GM13976 (cell line): ENCODE data around the gene LMO7.
A peak's percentile ranks its signal among the peaks of the same experiment; 100 is the strongest.
"Not testable (repeated sequence)": the region's sequence is repeated elsewhere in the genome, so short reads cannot be mapped to it uniquely, and the experiment has no call there.

Source experiments
- DNase-seq: peaks from one replicate; pipeline ENCODE4 v3.0.0; 2012; ENCODE audit warnings: low spot score
- in situ Hi-C: fragments of 300-500 bp; cut with MboI; formaldehyde crosslinking; loops from one replicate; pipeline ENCODE4 v1.12.0; 2022; ENCODE audit warnings: low sequenced_read_pairs, mixed read lengths, inconsistent platforms; ENCODE audit not compliant: unreplicated experiment
- TF ChIP-seq, protein P1 (sequence below): IDR thresholded peaks from 2 replicates; pipeline ENCODE4 v1.5.1; 2012; ENCODE audit warnings: borderline replicate concordance, mild to moderate bottlenecking; ENCODE audit not compliant: insufficient read depth; ENCODE audit errors: extremely low read depth, missing control alignments, control extremely low read depth

LMO7 gene

DNA sequence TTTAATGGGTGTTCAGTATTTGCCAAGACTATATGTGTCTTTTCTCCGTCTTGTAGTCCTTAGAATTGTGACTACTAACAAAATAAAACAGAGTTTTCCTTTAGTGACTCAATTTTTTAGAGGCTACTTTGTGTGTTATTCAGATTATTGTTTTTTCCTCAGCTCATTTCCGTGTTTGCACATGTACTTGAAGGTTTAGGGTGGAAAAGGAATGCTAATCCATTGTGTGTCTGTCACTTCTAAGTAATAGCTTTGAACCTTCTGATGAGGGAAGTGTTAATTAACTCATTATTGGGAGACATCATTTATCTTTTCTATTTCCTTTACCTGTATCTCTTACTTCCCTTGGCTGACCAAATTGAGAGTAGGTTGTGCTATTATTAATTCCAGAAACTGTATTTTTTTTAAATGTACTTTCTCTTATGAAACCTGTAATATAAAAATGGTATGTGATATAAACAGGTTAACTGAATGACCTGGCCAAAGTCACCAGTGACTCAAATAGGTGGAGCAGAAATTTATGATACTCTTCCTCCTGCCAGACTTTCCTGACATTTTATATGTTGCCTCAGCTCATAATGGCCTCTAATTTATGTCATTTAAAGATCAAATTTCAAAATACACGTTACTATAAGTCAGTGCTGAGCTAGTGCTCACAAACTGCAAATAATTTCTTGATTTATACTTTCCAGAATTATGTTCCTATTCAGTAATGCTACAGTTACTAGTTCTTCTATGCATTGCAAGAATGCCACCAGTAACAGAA is 88.8 kb downstream of the LMO7 start:
- no peak for DNase-seq

DNA sequence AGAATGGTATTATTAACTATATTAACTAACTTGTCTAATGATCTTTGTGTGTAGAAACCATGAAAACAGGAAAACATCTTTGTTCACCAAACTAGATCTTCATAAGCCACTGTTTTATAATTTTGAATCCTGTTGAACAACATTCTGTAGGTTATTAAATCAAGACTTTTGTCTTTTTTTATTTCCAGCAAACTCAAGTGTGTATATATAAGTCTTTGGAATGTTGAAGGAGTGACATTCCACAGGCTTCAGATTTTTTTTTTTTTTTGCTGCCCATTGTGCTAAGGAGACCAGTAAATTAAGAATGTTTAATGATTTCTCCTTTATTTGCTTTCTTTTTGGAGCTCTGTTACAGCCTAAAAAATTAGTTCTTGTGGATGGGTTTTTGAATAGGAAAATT is 89.6 kb downstream of the LMO7 start:
- in situ Hi-C loops: no loop called here
- DNase-seq: no peak
- TF ChIP-seq, protein P1, sequence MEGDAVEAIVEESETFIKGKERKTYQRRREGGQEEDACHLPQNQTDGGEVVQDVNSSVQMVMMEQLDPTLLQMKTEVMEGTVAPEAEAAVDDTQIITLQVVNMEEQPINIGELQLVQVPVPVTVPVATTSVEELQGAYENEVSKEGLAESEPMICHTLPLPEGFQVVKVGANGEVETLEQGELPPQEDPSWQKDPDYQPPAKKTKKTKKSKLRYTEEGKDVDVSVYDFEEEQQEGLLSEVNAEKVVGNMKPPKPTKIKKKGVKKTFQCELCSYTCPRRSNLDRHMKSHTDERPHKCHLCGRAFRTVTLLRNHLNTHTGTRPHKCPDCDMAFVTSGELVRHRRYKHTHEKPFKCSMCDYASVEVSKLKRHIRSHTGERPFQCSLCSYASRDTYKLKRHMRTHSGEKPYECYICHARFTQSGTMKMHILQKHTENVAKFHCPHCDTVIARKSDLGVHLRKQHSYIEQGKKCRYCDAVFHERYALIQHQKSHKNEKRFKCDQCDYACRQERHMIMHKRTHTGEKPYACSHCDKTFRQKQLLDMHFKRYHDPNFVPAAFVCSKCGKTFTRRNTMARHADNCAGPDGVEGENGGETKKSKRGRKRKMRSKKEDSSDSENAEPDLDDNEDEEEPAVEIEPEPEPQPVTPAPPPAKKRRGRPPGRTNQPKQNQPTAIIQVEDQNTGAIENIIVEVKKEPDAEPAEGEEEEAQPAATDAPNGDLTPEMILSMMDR: no peak

More for the DNA sequence above, 88.8 kb downstream of the LMO7 start:
- TF ChIP-seq, protein P1: no peak
- in situ Hi-C loops: no loop called here

- DNase-seq: no peak
- TF ChIP-seq, protein P1: no peak
- in situ Hi-C loops: no loop called here
These were observed 90.2 kb downstream of the LMO7 start for GRCh38 chr13:75726306-75726705.

DNA sequence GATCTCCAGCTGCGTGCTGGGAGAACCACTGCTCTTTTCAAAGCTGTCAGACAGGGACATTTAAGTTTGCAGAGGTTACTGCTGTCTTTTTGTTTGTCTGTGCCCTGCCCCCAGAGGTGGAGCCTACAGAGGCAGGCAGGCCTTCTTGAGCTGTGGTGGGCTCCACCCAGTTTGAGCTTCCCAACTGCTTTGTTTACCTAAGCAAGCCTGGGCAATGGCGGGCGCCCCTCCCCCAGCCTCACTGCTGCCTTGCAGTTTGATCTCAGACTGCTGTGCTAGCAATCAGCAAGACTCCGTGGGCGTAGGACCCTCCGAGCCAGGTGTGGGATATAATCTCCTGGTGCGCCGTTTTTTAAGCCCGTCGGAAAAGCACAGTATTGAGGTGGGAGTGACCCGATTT is 97.0 kb downstream of the LMO7 start:
- in situ Hi-C loops, DNase-seq: not testable (repeated sequence)

GRCh38 chr13:75736173-75736572 is 100.0 kb downstream of the LMO7 start:
- no peak for DNase-seq
- in situ Hi-C loops: no loop called here
- TF ChIP-seq, protein P1: no peak

GRCh38 chr13:75738841-75739240 is 102.7 kb downstream of the LMO7 start:
- TF ChIP-seq, protein P1: no peak
- no peak for DNase-seq
- in situ Hi-C loops: no loop called here

DNA sequence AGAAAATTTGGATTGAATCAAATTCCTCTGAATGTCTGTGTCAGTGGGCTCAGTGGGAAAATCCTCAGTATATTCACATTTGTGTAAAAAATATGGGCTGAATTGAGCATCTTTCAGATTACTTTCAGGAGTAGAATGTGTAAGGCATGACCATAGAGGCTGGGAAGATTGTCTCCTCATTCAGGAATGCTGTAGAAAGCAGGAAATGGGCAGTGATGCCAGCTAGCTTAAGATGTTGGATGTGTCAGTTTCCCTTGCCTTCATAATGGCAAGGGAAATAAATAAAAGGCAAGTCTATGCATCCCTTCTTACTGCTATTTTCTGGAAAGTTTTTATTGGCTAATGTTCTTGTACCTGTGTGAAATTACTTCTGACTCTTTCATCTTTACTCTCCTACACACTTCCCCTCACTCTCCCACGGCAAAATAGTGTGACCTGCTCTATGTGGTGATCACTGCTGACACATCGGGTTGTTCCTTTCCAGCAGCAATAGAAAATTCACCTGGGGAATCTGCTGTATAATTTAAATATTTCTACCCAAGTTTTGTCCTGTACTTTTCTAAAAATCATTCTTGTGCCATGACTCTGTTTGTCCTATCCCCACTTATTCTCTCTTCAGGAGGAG is 103.2 kb downstream of the LMO7 start:
- DNase-seq: peak; percentile 42
- TF ChIP-seq, protein P1: no peak
- in situ Hi-C loops: no loop called here
